Osteoblast (primary cell): ENCODE measurements around the gene TTYH3. TPM values are rescaled to one million over a fixed set of nuclear protein-coding genes. Genes with fewer than 3 reads are reported as not detected.

ENCODE experiments used
- DNase-seq: peaks from one replicate; pipeline ENCODE4 v3.0.0; 2011; ENCODE audit warnings: low spot score, mixed read lengths; ENCODE audit not compliant: insufficient read length; ENCODE audit errors: missing footprints
- H2AFZ ChIP-seq: 2 replicates; pipeline ENCODE4 v1.6.0; 2011; ENCODE audit warnings: mild to moderate bottlenecking, low read length
- H3K27ac ChIP-seq: 2 replicates; pipeline ENCODE4 v1.5.1; 2011; ENCODE audit warnings: mild to moderate bottlenecking, low read depth, low read length, moderate library complexity
- H3K27me3 ChIP-seq: 2 replicates; pipeline ENCODE4 v1.6.0; 2012; ENCODE audit warnings: mild to moderate bottlenecking, control low read depth, inconsistent platforms, low read length, moderate library complexity; ENCODE audit not compliant: insufficient read depth
- H3K36me3 ChIP-seq: 2 replicates; pipeline ENCODE4 v1.5.1; 2011; ENCODE audit warnings: mild to moderate bottlenecking, low read length, control low read depth, moderate library complexity; ENCODE audit not compliant: insufficient read depth
- H3K4me1 ChIP-seq: 2 replicates; pipeline ENCODE4 v1.5.1; 2011; ENCODE audit warnings: mild to moderate bottlenecking, low read length, control low read depth, moderate library complexity; ENCODE audit not compliant: insufficient read depth
- H3K4me2 ChIP-seq: 2 replicates; pipeline ENCODE4 v1.6.0; 2011; ENCODE audit warnings: mild to moderate bottlenecking, low read length; ENCODE audit not compliant: insufficient read depth
- H3K4me3 ChIP-seq: fragments of 200-600 bp; sonication (generic); 3 replicates; pipeline ENCODE4 v1.5.1; 2012; ENCODE audit warnings: mild to moderate bottlenecking, low read length, inconsistent platforms; ENCODE audit not compliant: insufficient read depth
- H3K79me2 ChIP-seq: 2 replicates; pipeline ENCODE4 v1.6.0; 2012; ENCODE audit warnings: mild to moderate bottlenecking, low read length, control low read depth, inconsistent platforms; ENCODE audit not compliant: insufficient read depth
- H3K9me3 ChIP-seq: 2 replicates; pipeline ENCODE4 v1.5.1; 2011; ENCODE audit warnings: low read depth, low read length, control low read depth
- H4K20me1 ChIP-seq: 2 replicates; pipeline ENCODE4 v1.6.0; 2012; ENCODE audit warnings: mild to moderate bottlenecking, low read length, control low read depth; ENCODE audit not compliant: insufficient read depth
- CTCF ChIP-seq: IDR thresholded peaks from 2 replicates; pipeline ENCODE4 v1.5.1; 2011; ENCODE audit warnings: mild to moderate bottlenecking, low read depth, low read length, moderate library complexity; ENCODE audit errors: extremely low read depth
- total RNA-seq: library from RNA; depleted of rRNA; stranded (reverse); fragments of >200 nt; gene quantifications from 2 replicates; pipeline ENCODE4 v1.2.3, GENCODE V29; 2012

The TTYH3 gene
- total RNA-seq, 1 donor = 29.0 TPM

- no peak overlapping the region for H3K4me3 ChIP-seq
- peak; percentile 73 for TF ChIP-seq CTCF
- H3K27ac ChIP-seq = no peak overlapping the region
- no peaks in the 10 kb centered on the region for H3K9me3 ChIP-seq
- no peak overlapping the region for H3K4me2 ChIP-seq
- H3K4me1 ChIP-seq = no peaks in the 10 kb centered on the region
- peak; percentile 99 for DNase-seq
- H3K79me2 ChIP-seq = no peaks in the 10 kb centered on the region
- H3K27me3 ChIP-seq = no peaks in the 10 kb centered on the region
- H3K36me3 ChIP-seq = no peaks in the 10 kb centered on the region
- H2AFZ ChIP-seq = no peak overlapping the region
- H4K20me1 ChIP-seq = no peaks in the 10 kb centered on the region
These were observed 49.2 kb downstream of the TTYH3 start for GRCh38 chr7:2680792-2681490.

- Histone ChIP-seq H3K79me2 (no peaks in the 10 kb centered on the region), H3K9me3 (no peaks in the 10 kb centered on the region), H3K4me3 (no peak overlapping the region), H2AFZ (no peak overlapping the region), H3K4me1 (peaks cover under 1% of the 10 kb centered on the region), H3K36me3 (no peaks in the 10 kb centered on the region), H3K27ac (no peak overlapping the region), H4K20me1 (no peaks in the 10 kb centered on the region), H3K4me2 (no peak overlapping the region), H3K27me3 (peaks cover under 1% of the 10 kb centered on the region)
- DNase-seq = peak; percentile 88
- no peak for TF ChIP-seq CTCF
These were observed 50.4 kb downstream of the TTYH3 start for GRCh38 chr7:2681929-2682799.

GRCh38 chr7:2684501-2684900 lies 52.7 kb downstream of the TTYH3 start:
- Histone ChIP-seq H3K4me2 (no peak overlapping the region), H3K4me3 (no peak overlapping the region), H3K36me3 (no peaks in the 10 kb centered on the region), H3K79me2 (no peaks in the 10 kb centered on the region), H3K27me3 (peaks cover 20% of the 10 kb centered on the region), H3K9me3 (no peaks in the 10 kb centered on the region), H3K27ac (no peak overlapping the region), H3K4me1 (peaks cover 21% of the 10 kb centered on the region), H2AFZ (no peak overlapping the region), H4K20me1 (peaks cover 2% of the 10 kb centered on the region)
- no peak for TF ChIP-seq CTCF
- DNase-seq = peak; percentile 52

GRCh38 chr7:2686101-2686500 lies 54.3 kb downstream of the TTYH3 start:
- Histone ChIP-seq H3K4me3 (no peak overlapping the region), H2AFZ (no peak overlapping the region), H4K20me1 (peaks cover 7% of the 10 kb centered on the region), H3K27me3 (peaks cover 23% of the 10 kb centered on the region), H3K4me2 (no peak overlapping the region), H3K27ac (no peak overlapping the region), H3K9me3 (no peaks in the 10 kb centered on the region), H3K4me1 (peaks cover 26% of the 10 kb centered on the region), H3K36me3 (no peaks in the 10 kb centered on the region), H3K79me2 (no peaks in the 10 kb centered on the region)
- DNase-seq = peak; percentile 41
- TF ChIP-seq CTCF = no peak
